NOMO-1 (cell line): ENCODE results near the gene AFAP1L2.

Experiments used
- DNase-seq, 2 experiments: peaks; one replicate each; lab custom pipeline; 2025; ENCODE audit not compliant: unreplicated experiment in 2 of 2; lab: John Stamatoyannopoulos, UW

Gene AFAP1L2

DNA sequence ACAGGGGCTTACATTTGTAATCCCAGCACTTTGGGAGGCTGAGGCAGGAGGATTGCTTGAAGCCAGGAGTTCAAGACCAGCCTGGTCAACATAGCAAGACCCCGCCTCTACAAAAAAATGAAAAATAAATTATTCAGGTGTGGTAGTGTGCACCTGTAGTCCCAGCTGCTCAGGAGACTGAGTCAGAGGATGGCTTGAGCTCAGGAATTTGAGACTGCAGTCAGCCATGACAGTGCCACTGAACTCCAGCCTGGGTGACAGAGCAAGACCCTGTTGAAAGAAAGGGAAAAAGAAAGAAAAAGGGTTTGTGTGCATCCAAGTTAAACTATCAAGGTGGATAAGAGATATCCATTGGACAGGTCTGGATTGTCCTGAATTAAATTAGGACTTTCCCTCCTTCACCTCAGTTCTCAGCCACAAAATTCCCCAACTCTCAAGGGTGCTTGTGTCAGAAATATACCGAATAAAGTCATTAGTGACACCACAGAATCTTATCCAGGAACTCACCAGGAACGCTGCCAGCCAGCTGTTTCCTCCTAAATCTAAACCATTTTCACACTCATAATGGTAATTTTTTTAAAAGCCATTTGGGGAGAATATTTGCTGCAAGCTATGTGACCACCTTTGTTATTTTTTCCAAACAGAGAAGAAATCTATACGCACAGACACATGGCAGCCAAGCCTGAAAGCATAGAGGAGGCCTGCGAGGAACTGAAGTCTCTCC, 12.0 kb downstream of the AFAP1L2 start:
- no peak for DNase-seq

DNA sequence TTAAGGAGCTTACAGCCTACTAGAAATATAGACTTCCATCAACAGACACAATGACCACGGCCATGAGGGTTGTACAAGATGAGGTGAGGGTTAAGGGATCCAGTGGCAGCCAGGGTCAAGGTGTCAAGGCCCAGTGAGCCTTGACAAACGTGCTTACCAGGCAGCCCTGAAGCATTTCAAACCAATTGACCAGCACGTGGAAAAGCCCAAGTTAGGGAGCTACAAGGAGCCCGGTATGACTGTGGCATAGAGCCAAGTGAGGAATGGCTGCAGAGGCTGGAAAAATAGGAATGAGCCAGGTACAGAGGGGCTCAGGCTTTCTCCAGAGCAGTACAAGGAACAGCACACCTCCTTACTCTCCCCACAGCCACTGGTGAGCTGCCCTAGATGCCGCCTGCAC, 12.7 kb downstream of the AFAP1L2 start:
- DNase-seq: no peak

GRCh38 chr10:114389426-114389825, 14.9 kb downstream of the AFAP1L2 start:
- no peak for DNase-seq

GRCh38 chr10:114388275-114388674, 16.0 kb downstream of the AFAP1L2 start:
- no peak for DNase-seq

DNA sequence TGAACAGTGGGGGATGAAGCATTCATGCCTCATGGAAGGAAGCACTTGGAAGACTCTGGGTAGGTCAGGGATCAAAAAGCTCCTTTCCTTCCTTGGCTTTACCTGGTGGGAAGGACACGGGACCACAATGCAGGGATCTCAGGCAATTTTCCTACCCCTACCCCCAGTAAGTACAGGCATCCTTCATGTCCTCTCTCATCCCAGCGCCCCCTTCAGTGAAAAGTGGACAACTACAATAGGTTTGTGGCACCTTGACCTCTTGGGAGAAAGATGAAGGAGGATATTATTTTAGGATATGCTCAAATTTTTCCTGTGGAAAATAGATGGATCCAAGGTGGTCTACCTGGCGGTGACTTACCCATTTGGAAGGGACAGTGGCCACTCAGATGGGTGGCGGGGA, 16.5 kb downstream of the AFAP1L2 start:
- no peak for DNase-seq

DNA sequence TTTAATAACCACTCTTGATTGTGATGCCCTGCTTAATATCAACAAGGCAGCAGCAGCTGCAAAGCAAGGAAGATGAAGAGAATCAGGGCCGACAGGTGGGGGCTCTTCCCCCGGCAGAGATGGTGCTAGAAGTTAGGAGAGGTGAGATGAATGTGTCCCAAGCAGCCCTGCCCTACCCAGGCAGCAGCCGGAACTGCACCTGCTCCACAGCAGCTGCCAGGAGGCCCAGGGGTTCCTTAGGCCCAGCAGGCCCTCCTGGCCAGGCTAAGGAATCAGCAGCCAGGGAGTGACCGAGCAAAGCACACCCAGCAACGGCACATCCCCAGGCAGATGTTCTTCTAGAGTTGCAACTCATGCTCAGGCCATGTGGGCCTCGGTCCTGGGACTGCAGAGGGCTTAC, 17.9 kb downstream of the AFAP1L2 start:
- DNase-seq: no peak

- DNase-seq: no peak
Measured at GRCh38 chr10:114385557-114385956, 18.7 kb downstream of the AFAP1L2 start.

- no peak for DNase-seq
Measured at GRCh38 chr10:114384601-114385000, 19.7 kb downstream of the AFAP1L2 start.

DNA sequence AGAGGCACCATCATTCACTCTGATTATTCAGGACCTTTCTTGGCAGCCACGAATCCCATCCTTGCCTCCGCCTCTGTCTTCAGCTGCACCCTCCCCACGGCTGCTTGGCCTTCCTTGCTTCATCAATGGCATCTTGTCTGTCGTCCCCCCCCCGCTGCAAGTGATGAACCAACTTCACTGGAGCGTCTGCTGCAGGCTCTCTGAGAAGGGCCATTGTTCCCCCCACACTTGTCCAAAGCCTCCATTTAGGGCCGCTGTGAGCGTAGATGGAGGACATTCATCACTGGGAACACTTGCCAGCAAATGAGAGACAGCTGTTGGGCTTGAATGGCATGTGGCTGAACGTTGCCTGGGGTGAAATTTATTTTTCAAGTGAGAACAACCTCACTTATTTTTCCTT, 20.1 kb downstream of the AFAP1L2 start:
- DNase-seq: no peak

DNA sequence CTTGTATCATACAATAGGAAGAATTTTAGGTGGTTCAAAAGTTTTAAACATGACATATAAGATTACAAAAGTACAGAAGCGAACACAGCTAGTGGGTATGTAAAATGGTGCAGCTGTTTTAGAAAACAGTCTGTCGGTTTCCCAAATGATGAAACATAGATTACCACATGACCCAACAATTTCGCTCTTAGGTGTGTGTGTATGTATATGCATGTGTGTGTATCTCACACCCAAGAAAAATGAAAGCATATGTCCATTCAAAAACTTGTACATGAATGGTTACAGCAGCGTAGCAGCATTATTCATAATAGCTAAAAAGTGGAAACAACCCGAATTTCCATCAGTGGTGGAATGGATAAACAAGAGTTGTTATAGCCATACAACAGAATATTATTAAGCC, 23.5 kb downstream of the AFAP1L2 start:
- DNase-seq: no peak

DNA sequence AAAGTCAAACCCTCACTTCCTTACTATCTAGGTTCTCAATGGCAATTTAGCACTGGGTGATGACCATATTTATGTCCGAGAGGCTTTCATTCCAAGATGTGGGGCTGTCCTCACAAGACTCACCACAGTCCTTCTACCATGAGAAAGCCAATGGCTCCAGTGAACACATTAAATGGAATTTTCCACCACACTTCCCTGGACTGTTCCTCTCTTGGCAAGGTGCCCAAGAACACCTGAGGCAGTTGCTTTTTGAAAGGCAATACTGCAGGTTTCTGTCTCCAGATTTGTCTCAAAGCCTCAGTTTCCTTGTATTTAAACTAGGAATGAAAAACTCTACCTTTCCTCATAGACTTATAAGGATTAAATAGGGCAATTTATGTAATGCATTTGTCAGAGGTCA, 24.2 kb downstream of the AFAP1L2 start:
- no peak for DNase-seq

DNA sequence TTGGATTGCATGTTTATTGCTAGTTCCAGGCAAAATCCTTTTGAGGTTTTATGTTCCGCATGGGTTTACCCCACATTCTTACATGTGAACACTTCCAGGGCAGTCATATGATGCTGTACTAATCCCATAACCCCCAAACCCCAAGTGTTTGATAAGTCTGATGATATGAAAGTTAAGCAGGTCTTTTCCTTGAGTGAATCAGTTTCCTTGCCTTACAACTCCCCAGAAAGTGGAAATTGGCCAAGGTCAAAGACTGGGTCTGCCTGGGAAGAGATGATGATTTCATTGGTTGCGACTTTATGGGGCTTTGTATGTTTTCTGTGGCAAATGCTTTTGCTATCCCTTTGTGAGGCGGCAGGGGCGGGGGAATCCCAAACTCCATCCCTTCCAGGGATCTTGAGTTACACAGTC, 24.7 kb downstream of the AFAP1L2 start:
- no peak for DNase-seq

DNA sequence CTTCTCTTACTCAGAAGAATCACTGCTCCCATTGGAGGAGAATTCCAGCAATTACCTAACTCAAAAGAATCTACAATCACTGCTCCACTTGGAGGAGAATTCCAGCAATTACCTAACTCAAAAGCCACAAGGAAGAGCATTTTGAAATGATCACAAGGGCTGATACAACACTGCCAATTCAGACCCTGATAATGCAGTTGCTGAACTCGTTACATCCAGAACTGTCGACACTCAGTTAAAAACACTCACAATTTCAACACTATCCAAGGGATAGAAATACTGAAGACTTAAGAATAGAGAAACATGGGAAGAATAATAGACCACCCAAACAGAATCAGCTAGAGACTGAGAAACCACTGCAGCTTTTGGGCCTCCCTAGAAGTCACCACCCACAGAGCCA, 27.8 kb downstream of the AFAP1L2 start:
- DNase-seq: no peak

DNA sequence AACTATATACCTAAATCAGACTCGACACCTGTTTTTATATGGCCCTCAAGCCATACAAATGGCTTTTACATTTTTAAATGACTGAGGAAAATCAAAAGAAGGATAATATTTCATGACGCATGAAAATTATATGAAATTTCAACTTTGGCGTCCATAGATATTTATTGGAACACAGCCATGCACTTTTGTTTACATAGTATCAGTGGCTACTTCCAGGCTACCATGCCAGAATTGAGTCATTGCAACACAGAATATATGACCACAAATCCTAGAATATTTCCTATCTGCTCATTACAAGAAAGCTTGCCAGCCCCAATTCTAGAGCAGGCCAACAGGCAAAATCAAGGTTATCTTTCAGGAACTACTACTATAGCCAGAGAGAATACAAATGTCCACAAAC, 29.3 kb downstream of the AFAP1L2 start:
- no peak for DNase-seq

- no peak for DNase-seq
Measured at GRCh38 chr10:114374053-114374791, 30.1 kb downstream of the AFAP1L2 start.

- DNase-seq: no peak
Measured at GRCh38 chr10:114373631-114374030, 30.7 kb downstream of the AFAP1L2 start.

GRCh38 chr10:114372995-114373394, 31.3 kb downstream of the AFAP1L2 start:
- DNase-seq: no peak

DNA sequence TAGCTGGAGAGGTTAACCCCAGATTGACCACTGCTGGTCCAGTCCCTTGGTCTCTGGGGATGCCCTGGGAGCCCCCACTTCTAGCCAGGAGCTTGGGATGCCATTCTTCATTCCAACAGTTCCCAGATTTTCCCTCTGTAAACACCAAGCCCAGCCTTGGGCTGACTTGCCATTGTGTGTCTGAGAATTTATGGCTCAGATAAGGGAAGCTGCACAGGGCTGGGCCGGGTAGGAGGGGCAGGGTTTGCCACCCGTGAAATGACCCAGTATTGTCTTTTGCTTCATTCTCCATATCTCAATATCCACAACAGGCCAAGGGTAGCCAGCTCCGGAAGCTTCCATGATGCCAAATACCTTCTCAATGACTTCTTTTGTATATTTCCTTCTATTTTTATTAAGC, 32.1 kb downstream of the AFAP1L2 start:
- no peak for DNase-seq

DNA sequence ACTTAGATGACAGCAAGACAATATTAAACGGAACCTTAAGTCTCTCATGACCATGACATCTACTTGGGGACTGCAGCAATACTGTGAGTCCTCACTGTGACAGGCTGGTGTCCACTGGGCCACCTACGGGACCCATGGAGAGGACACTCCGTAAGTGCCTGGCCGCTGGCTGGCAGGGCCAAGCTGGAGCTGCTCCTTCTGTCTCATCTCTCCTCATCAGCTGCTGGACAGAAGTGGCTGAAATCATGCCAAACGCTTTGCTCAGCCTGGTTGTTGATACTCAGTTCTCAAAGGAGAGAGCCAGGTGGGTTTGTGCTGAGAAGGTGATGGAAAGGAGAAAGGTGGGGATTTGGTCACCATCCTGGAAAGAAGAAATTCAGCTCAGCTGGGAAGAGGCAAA, 33.3 kb downstream of the AFAP1L2 start:
- DNase-seq: no peak

GRCh38 chr10:114370199-114370598, 34.1 kb downstream of the AFAP1L2 start:
- no peak for DNase-seq

GRCh38 chr10:114368057-114368391, 36.3 kb downstream of the AFAP1L2 start:
- no peak for DNase-seq

- no peak for DNase-seq
Measured at GRCh38 chr10:114367351-114368056, 36.8 kb downstream of the AFAP1L2 start.
